Islet precursor cell (in vitro differentiated cells): ENCODE measurements around the gene ADAM30.
"Not testable (repeated sequence)": the region's sequence is repeated elsewhere in the genome, so short reads cannot be mapped to it uniquely, and the experiment has no call there.

ENCODE experiments used
- DNase-seq: peaks from one replicate; pipeline ENCODE4 v3.0.0-alpha.2; 2018

ADAM30 gene

DNA sequence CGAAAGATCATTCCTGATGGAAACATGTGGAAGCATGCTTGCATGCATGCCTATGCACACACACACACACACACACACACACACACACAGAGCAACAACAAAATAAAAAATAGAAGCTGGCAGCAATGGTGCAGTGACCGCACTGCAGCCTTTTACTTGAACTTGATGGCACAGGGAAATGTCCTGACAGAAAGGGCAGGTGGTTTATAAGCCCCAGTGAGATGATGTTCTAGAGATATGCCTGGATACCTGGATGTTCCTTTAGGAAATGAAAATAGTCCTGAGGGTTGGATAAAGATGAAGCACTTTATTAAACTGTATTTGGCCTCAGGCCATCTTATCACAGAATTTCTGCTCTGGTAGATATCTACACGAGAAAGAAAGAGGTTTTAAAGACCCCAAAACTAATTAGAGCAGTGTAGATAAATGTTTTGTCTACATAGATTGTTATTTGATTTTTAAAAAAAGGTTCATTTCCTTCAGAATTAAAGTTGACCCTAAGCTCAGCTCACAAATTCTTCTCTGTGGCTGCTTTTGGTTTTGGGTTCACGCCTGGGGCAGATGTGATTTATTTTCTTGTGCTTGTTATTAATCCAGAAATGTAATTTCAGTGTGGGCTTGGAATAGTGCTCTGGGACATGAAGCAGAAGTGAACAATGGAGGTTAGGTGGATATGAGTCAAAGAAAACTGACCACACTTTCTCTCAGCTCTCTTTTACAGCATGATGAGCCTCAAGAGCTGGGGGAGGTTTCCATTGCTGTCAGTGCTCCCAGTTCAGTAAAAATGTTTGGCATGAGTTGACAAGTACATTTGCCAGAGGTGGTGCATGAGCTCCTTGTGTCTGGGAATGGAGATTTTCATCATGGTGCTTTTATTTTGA is 22.9 kb downstream of the ADAM30 start:
- no peak for DNase-seq

GRCh38 chr1:119871881-119872280 is 24.4 kb downstream of the ADAM30 start:
- DNase-seq: no peak

DNA sequence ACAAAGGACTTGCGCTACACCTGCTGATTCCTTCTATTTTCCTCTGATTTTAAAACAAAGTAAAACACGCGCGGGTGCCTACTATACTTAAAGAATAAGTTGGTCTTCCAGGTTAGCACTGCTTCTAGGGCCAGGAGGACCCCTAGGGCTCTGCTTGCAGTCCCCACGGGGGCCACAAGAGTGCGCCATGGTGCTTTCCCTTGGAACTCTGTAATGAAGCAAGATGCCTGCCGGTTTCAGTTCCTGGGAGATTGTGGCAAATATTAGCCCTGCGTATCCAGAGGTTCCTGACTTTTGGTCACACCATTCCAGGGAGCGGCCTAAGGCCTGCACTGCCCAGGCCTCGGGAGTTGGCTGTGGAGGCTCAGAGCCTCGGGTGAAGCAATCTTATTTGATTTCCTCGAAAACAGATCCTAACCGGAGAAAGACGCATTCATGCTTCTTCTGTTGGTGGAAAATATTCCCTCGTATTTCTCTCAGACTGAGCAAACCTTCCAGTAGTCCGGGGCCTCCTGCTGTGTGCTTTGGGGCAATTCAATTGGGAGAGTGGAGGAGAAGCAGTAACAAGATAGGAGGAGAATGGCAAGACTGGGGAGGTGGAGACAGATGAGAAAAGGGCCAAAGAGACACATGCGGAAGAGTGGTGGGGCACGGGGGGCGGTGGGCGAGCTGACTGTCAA is 25.3 kb downstream of the ADAM30 start:
- peak; percentile 88 for DNase-seq

DNA sequence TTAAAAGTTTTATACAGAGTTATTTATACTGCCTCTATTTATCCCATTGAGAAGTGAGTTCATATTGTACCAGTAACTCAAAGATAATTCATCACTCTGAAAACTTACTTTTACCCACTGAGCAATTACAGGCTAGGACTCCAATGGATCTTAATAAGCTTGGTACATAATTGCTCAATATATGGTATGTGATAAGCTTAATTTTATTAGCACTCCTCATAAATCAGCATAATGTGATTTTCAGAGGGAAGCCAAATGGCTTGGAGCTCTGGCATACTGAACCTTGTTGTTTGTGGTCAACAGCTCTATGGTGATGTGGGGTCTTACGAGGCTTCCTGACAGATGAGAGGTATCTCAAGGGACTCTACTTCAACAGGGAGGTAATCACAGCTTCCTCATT is 26.3 kb downstream of the ADAM30 start:
- DNase-seq: no peak

GRCh38 chr1:119868176-119868575 is 28.1 kb downstream of the ADAM30 start:
- DNase-seq: no peak

DNA sequence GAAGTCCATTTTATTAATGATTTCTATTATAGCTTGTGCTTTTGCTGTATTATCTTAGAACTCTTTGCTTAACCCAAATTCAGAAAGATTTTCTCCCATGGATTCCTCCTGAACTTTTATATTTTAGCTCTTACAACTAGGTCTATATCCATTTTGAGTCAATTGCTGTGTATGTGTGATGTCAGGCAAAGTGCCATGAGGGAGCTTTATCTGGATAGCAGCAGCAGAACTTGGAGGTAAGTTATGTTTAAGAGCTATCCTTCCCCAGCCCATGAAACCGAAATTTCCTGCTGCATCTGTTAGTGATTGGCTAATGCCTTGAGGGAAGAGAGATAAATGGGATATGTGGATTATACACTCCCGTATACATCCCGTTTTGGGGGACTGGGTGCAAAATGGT is 29.9 kb downstream of the ADAM30 start:
- DNase-seq: no peak

DNA sequence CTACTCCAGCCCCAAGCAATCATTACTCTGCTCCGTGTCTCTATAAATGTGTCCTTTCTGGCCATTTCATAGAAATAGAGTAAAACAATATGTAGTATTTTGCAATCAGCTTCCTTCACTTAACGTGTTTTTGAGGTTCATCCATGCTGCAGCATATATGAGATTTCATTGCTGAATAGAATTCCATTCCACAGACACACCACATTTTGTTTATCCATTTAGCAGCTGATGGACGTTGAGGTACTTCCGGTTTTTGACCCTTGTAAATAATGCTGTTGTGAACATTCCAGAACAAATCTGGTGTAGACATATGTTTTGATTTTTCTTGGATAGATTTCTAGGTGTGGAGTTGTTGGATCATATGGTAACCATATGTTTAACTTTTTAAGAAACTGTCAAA is 30.7 kb downstream of the ADAM30 start:
- no peak for DNase-seq

DNA sequence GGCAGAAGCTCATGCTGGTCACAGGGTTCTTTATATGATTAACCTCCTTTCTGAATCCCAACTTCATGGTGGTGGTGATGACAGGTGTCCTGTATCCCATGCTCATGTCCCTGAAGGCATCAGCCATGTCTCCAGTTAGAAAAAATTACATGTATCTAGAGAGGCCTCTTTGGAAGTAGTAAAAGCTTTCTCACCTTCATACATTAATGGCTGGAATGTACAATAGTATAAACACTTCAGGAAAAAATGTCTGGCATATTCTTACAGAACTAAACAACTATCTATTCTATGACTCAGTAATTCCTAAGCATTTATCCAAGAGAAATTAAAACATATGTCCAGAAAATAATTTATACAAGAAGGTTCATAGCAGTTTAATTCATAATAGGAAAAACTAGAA is 34.0 kb downstream of the ADAM30 start:
- DNase-seq: no peak

- DNase-seq: no peak
Observed at GRCh38 chr1:119861547-119861946, 34.8 kb downstream of the ADAM30 start.

DNA sequence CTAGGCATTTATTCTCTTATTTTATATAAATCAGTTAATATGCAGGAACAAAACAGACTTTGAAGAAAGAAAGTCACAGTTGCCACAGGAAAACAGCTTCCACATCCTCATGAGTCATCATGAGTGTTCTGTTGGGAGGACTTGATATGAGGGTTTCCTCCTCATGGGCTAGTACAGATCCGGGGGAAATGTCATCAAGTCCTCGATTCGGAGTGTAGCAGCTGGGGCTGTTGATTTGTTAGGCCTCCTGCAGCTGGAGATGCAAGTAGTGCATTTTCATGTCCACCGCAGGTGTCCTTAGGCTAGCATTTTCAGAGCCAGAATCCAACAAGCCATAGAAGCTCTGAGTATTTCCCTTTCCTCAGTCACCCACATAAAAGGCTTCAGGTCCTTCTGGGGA is 36.7 kb downstream of the ADAM30 start:
- DNase-seq: no peak

DNA sequence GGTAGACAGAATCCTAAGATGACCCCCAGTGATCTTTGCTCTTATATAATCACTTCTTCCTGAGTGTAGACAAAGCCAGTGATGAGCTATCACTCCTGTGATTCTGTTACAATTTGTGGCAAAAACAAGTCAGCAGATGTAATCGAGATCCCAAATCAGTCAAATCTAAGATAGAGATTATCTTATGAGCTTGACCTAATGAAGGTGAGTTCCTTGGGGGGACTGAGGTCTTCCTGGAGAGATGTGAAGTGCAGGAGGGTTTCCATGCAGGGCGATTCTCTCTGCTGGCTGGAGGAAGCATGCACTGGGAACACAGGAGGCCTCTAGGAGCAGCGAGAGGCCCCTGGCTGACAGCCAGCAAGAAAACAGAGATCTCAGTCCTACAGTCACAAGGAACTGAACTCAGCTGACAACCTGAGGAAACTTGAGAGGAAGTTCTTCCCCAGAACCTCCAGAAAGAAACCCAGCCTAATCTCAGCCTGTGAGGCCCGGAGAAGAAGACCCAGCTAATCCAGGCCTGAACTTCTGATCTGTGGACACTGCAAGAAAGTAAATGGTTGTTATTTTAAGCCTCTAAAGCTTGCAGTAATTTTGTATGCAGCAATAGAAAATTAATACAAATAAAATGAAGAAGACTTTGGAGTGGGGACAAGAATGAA is 37.6 kb downstream of the ADAM30 start:
- DNase-seq: not testable (repeated sequence)

- no peak for DNase-seq
Observed at GRCh38 chr1:119858126-119858525, 38.2 kb downstream of the ADAM30 start.

DNA sequence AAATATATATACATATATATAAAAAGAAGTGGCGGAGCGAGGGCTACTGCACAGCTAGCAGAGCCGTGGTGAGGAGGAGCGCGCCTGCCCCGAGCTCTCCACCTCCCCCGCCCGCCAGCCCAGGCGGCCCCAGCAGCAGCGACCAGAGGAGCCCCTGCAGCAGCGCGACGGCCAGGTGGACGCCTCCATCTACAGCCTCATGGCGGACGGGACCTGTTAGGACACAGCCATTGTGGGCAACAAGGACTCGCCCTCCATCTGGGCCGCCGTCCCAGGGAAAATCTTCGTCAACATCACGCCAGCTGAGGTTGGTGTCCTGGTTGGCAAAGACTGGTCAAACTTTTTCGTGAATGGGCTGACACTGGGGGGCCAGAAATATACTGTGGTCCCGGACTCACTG is 43.2 kb downstream of the ADAM30 start:
- no peak for DNase-seq

DNA sequence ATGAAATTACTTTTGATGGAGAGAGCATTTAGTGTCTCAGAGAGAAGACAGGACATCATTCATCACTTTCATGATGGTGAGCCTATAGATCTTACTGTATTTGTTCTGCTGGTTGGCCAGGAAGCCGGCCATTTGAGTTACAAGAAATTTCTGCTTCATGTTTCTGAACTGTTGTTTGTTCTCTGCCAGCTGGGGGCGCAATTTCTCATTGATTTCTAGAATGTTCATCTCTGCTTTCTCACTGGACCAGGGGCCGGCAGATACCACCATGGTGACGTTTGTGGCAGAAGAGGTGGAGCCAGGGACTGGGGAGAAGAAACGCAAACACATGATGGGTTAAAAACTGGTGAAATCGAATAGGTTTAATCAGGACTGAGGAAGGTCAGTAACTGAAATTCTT is 52.1 kb downstream of the ADAM30 start:
- DNase-seq: not testable (repeated sequence)
